Panc1 (cell line): Measurements from ENCODE around the gene EMX1. TPM values are rescaled to one million over a fixed set of nuclear protein-coding genes. Genes with fewer than 3 reads are reported as not detected.

ENCODE experiments used
- ATAC-seq: fragments of 200-7000 bp; cut with Tn5 transposase; 2 replicates; pipeline ENCODE4 v1.9.1; 2020; ENCODE audit warnings: mild to moderate bottlenecking, moderate library complexity
- BruUV-seq: library from RNA; stranded (reverse); fragments of 400-500 nt; replicated peaks from 2 replicates; lab custom pipeline; 2021; lab: Mats Ljungman, UMichigan
- CTCF ChIA-PET: fragments of 300-600 bp; sonication (Branson Sonifier 250); formaldehyde crosslinking; loops from one replicate; lab custom pipeline; 2022; ENCODE audit warnings: antibody characterized with exemption; lab: Charles Lee
- POLR2A ChIA-PET: fragments of 300-600 bp; sonication (Branson Sonifier 250); formaldehyde crosslinking; loops from one replicate; lab custom pipeline; 2022; ENCODE audit warnings: antibody characterized with exemption; lab: Charles Lee
- DNase-seq: peaks from one replicate; pipeline ENCODE4 v3.0.0-alpha.2; 2010; ENCODE audit warnings: low read depth, low spot score
- H3K27ac ChIP-seq: 2 replicates; pipeline ENCODE4 v1.5.1; 2011; ENCODE audit warnings: mild to moderate bottlenecking, low read length, inconsistent platforms
- H3K27me3 ChIP-seq: fragments of 200-500 bp; sonication (Bioruptor generic); 2 replicates; pipeline ENCODE4 v1.6.0; 2014; ENCODE audit warnings: low read length, inconsistent platforms; ENCODE audit not compliant: control insufficient read depth, insufficient read depth
- H3K36me3 ChIP-seq: fragments of 200-500 bp; sonication (Bioruptor generic); 2 replicates; pipeline ENCODE4 v1.5.1; 2014; ENCODE audit warnings: inconsistent platforms, mild to moderate bottlenecking, low read length, moderate library complexity; ENCODE audit not compliant: control insufficient read depth, insufficient read depth
- H3K4me1 ChIP-seq: 2 replicates; pipeline ENCODE4 v1.5.1; 2011; ENCODE audit warnings: inconsistent platforms, mild to moderate bottlenecking, low read length, moderate library complexity; ENCODE audit not compliant: control insufficient read depth, insufficient read depth
- H3K4me3 ChIP-seq, 2 experiments: 2 replicates each; pipeline ENCODE4 v1.5.1; 2011 to 2012; ENCODE audit warnings: low read depth in 2 of 2, low read length in 2 of 2, mild to moderate bottlenecking in 2 of 2, inconsistent platforms in 1 of 2, moderate library complexity in 1 of 2
- H3K9me3 ChIP-seq: fragments of 200-500 bp; sonication (Bioruptor generic); 2 replicates; pipeline ENCODE4 v1.5.1; 2014; ENCODE audit warnings: low read depth, mild to moderate bottlenecking, inconsistent platforms, low read length, moderate library complexity; ENCODE audit not compliant: control insufficient read depth, insufficient read depth
- SIN3A ChIP-seq: IDR thresholded peaks from 2 replicates; pipeline ENCODE4 v1.6.1; 2012; ENCODE audit warnings: low read depth, mild to moderate bottlenecking, low read length, moderate library complexity, borderline replicate concordance; ENCODE audit not compliant: insufficient read depth
- TCF7L2 ChIP-seq: IDR thresholded peaks from 2 replicates; pipeline ENCODE4 v1.6.1; 2011; ENCODE audit warnings: mild to moderate bottlenecking, low read depth, low read length, inconsistent platforms
- in situ Hi-C: cut with HindIII; loops from 2 replicates; pipeline ENCODE4 v1.10.0; 2016; ENCODE audit warnings: low sequenced_read_pairs, low pct_unique_long_range_greater_than_20kb
- intact Hi-C: fragments of 100-400 bp; cut with micrococcal nuclease; formaldehyde crosslinking; loops from one replicate; pipeline ENCODE4 v1.10.0; 2022; ENCODE audit not compliant: unreplicated experiment
- total RNA-seq: library from RNA; stranded (reverse); gene quantifications from one replicate; pipeline ENCODE4 v1.2.1, GENCODE V29; 2021; ENCODE audit not compliant: unreplicated experiment
- TF ChIP-seq, protein P1 (sequence below): fragments of 450-650 bp; IDR thresholded peaks from 2 replicates; pipeline ENCODE4 v1.5.1; 2017; ENCODE audit warnings: mild to moderate bottlenecking
- TF ChIP-seq, protein P2 (sequence below), 2 experiments: IDR thresholded peaks; 2 replicates each; pipeline ENCODE4 v1.6.1; 2011 to 2012; ENCODE audit warnings: low read depth in 2 of 2, control low read depth in 1 of 2, low read length in 1 of 2, mild to moderate bottlenecking in 1 of 2, moderate library complexity in 1 of 2; ENCODE audit not compliant: insufficient read depth in 1 of 2

EMX1 gene
- total RNA-seq, 1 experiment from 2014 or later: 0.36 TPM

DNA sequence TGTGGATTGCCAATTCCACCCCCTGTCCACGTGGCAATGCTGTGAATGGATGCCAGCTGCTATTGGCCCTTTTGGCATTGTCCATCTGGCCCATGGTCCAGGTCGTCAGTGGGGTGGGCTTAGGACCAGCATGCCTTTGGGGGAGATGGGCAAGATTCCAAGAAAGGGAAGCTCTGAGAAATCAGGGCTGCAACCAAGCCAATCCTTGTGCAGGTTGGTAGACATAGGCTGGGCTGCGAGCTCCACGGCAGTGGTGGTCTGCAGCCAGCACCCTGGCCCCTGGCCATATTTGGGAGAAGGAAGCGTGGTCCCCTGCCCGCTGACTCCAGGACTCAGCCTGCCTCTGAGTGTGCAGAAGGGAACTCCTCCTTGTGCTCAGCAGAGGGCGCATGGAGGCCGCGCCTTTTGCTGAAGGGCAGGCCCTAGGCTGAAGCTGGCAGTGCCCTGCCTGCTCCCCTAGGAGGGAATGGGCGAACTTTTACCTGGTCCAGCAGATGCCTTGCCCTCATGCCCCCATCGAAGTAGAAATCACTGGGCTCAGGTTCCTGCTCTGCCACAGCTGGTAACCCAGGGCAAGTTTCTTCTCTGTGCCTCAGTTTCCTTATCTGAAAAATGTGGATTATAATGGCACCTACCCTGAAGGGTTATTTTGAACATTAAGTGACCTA is 24.7 kb upstream of the EMX1 start:
- H3K4me1 ChIP-seq: peaks cover 12% of the 10 kb centered on the region
- H3K9me3 ChIP-seq: no peaks in the 10 kb centered on the region
- H3K27me3 ChIP-seq: no peaks in the 10 kb centered on the region
- CTCF ChIA-PET: interaction anchor here (1.5 to 4.0 kb wide), 6 partner anchors 40 to 284 kb away, joined by 5 to 30 read pairs (median 14); no protein-coding TSS in a partner anchor
- H3K27ac ChIP-seq: no peak overlapping the region
- TF ChIP-seq SIN3A (no peak), TCF7L2 (no peak)
- TF ChIP-seq, protein P1, sequence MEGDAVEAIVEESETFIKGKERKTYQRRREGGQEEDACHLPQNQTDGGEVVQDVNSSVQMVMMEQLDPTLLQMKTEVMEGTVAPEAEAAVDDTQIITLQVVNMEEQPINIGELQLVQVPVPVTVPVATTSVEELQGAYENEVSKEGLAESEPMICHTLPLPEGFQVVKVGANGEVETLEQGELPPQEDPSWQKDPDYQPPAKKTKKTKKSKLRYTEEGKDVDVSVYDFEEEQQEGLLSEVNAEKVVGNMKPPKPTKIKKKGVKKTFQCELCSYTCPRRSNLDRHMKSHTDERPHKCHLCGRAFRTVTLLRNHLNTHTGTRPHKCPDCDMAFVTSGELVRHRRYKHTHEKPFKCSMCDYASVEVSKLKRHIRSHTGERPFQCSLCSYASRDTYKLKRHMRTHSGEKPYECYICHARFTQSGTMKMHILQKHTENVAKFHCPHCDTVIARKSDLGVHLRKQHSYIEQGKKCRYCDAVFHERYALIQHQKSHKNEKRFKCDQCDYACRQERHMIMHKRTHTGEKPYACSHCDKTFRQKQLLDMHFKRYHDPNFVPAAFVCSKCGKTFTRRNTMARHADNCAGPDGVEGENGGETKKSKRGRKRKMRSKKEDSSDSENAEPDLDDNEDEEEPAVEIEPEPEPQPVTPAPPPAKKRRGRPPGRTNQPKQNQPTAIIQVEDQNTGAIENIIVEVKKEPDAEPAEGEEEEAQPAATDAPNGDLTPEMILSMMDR: peak; percentile 91
- TF ChIP-seq, protein P2, sequence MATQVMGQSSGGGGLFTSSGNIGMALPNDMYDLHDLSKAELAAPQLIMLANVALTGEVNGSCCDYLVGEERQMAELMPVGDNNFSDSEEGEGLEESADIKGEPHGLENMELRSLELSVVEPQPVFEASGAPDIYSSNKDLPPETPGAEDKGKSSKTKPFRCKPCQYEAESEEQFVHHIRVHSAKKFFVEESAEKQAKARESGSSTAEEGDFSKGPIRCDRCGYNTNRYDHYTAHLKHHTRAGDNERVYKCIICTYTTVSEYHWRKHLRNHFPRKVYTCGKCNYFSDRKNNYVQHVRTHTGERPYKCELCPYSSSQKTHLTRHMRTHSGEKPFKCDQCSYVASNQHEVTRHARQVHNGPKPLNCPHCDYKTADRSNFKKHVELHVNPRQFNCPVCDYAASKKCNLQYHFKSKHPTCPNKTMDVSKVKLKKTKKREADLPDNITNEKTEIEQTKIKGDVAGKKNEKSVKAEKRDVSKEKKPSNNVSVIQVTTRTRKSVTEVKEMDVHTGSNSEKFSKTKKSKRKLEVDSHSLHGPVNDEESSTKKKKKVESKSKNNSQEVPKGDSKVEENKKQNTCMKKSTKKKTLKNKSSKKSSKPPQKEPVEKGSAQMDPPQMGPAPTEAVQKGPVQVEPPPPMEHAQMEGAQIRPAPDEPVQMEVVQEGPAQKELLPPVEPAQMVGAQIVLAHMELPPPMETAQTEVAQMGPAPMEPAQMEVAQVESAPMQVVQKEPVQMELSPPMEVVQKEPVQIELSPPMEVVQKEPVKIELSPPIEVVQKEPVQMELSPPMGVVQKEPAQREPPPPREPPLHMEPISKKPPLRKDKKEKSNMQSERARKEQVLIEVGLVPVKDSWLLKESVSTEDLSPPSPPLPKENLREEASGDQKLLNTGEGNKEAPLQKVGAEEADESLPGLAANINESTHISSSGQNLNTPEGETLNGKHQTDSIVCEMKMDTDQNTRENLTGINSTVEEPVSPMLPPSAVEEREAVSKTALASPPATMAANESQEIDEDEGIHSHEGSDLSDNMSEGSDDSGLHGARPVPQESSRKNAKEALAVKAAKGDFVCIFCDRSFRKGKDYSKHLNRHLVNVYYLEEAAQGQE (IDR thresholded peaks at IDR 0.05; ENCODE audit: insufficient read depth in 1 of 2, low read depth in 2 of 2, low read length in 1 of 2): no peak
- POLR2A ChIA-PET: no interaction called here
- BruUV-seq: no TSS peak
- no peak for DNase-seq
- in situ Hi-C loops: no loop called here
- no peak overlapping the region for H3K4me3 ChIP-seq
- peak; percentile 90 for ATAC-seq
- no peaks in the 10 kb centered on the region; the same call in 1 of the 2 replicates for H3K36me3 ChIP-seq
- intact Hi-C loops: loop anchor here (1.0 to 5.0 kb wide), 3 partner anchors 43 to 285 kb away; no protein-coding TSS in a partner anchor

DNA sequence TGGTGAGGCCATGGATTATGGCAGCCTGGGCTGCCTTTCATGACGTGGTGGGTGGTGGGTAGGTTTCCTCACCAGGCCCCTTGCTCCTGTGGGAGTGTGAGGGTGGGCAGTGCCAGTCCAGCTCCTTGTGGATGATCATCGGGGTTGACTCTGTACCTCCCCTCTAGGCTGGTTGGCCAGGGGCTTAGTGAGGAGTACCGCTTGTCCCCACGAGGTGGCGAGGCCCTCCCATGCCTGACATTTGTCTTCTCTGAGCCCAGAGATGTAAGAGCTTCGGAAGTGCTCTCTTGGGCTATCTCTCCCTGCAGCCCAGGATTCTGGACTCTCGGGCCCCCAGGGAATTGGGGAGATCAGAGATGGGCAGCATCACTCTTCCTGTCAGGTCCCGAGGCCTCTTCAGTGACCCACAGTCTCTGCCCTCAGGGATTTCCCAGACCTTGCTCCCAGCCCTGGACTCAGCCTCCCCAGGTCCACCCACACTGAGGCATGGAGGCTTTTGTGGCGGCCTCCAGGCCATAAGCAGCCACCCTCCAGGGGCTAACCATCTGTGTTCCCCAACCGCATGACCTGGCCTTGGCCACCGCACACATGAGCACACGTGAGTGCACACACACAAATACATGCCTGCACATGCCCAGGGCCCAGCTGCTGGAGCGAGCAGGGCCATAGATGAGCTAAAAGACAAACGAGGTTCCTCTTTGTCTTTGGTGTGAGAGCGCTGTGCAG is 23.6 kb upstream of the EMX1 start:
- no peaks in the 10 kb centered on the region; the same call in 1 of the 2 replicates for H3K36me3 ChIP-seq
- H3K27me3 ChIP-seq: no peaks in the 10 kb centered on the region
- peak; percentile 87 for ATAC-seq
- BruUV-seq: no TSS peak
- H3K9me3 ChIP-seq: no peaks in the 10 kb centered on the region
- H3K4me1 ChIP-seq: peaks cover 4% of the 10 kb centered on the region
- intact Hi-C loops (loop anchor here (1.0 to 5.0 kb wide), 3 partner anchors 42 to 284 kb away; no protein-coding TSS in a partner anchor), in situ Hi-C loops (no loop called here)
- TF ChIP-seq TCF7L2: no peak
- TF ChIP-seq SIN3A: no peak
- TF ChIP-seq, protein P1: peak; percentile 86
- no peak for DNase-seq
- no peak overlapping the region for H3K4me3 ChIP-seq
- POLR2A ChIA-PET: interaction anchor here (0.6 kb wide), 2 partner anchors 44 to 234 kb away, joined by 3 to 13 read pairs; no protein-coding TSS in a partner anchor
- H3K27ac ChIP-seq: no peak overlapping the region
- CTCF ChIA-PET: interaction anchor here (0.6 to 4.0 kb wide), 17 partner anchors 9 to 1354 kb away, joined by 3 to 30 read pairs (median 4); partner anchors contain the start of gene EMX1
